ENCODE data around the gene TBKBP1.

GRCh38 chr17:47760409-47761140 is 66.6 kb downstream of the TBKBP1 start:
- TF ChIP-seq POLR2A (IDR thresholded peaks at IDR 0.05) = no peak
- TF ChIP-seq CTCF (IDR thresholded peaks at IDR 0.05) = no peak

Data from esophagus squamous epithelium (tissue), 4 donors.